HepG2 (cell line): Measurements from ENCODE around the gene KIF22. TPM values are rescaled to one million over a fixed set of nuclear protein-coding genes. Genes with fewer than 3 reads are reported as not detected.

Source experiments
- BCL6 ChIP-seq: IDR thresholded peaks from 2 replicates; pipeline ENCODE4 v1.6.1; 2016; ENCODE audit warnings: missing genetic modification reagents, missing compliant biosample characterization
- CBFB ChIP-seq: sonication (generic); formaldehyde crosslinking; IDR thresholded peaks from 2 replicates; pipeline ENCODE4 v1.4.0; 2020; ENCODE audit warnings: missing genetic modification reagents
- DMAP1 ChIP-seq: IDR thresholded peaks from 2 replicates; pipeline ENCODE4 v1.6.1; 2016
- FOXP1 ChIP-seq, 2 experiments: fragments of 450-650 bp in 1 of 2; IDR thresholded peaks; 2 replicates each; pipeline ENCODE4 v1.6.1; 2017 to 2018; ENCODE audit warnings: antibody characterized with exemption in 1 of 2
- GTF2F1 ChIP-seq: fragments of 150-350 bp; IDR thresholded peaks from 2 replicates; pipeline ENCODE4 v1.6.1; 2014; ENCODE audit warnings: low read length
- RBM39 ChIP-seq: fragments of 200-400 bp; formaldehyde crosslinking; IDR thresholded peaks from one replicate; pipeline ENCODE4 v1.6.1; 2018; ENCODE audit warnings: antibody characterized with exemption, mild to moderate bottlenecking, low read depth, low read length; ENCODE audit not compliant: poor library complexity, severe bottlenecking
- REXO4 ChIP-seq: sonication (generic); formaldehyde crosslinking; IDR thresholded peaks from 2 replicates; pipeline ENCODE4 v1.8.0; 2022; ENCODE audit warnings: missing genetic modification reagents, mild to moderate bottlenecking, borderline replicate concordance
- SUZ12 ChIP-seq: fragments of 150-350 bp; IDR thresholded peaks from 2 replicates; pipeline ENCODE4 v1.6.1; 2014; ENCODE audit warnings: low read depth, low read length
- ZNF329 ChIP-seq: sonication (generic); formaldehyde crosslinking; IDR thresholded peaks from 2 replicates; pipeline ENCODE4 v1.9.0; 2021; ENCODE audit warnings: low read depth, mild to moderate bottlenecking, missing genetic modification reagents
- ZNF747 ChIP-seq: sonication (generic); formaldehyde crosslinking; IDR thresholded peaks from 2 replicates; pipeline ENCODE4 v1.8.1; 2023; ENCODE audit warnings: missing genetic modification reagents, mild to moderate bottlenecking, borderline replicate concordance
- ZNF816 ChIP-seq: sonication (generic); formaldehyde crosslinking; IDR thresholded peaks from 2 replicates; pipeline ENCODE4 v1.8.0; 2022; ENCODE audit warnings: missing genetic modification reagents, mild to moderate bottlenecking, borderline replicate concordance
- polyA plus RNA-seq, 8 experiments: library from polyadenylated mRNA; depleted of rRNA in 3 of 8; stranded (reverse) in 7 of 8; unstranded in 1 of 8; fragments of >200 nt; fragmentation: Illumina TruSeq in 4 of 8; extraction: Trizol in 4 of 8; gene quantifications; 2 replicates each; pipeline versions ENCODE4 v1.2.1 to v1.2.3, GENCODE V29; 2011 to 2016; ENCODE audit warnings: low read depth in 4 of 8, missing spikeins in 1 of 8, mixed read lengths in 1 of 8; ENCODE audit not compliant: insufficient read depth in 1 of 8
- total RNA-seq, 5 experiments: library from RNA; depleted of rRNA; stranded (reverse); fragments of >200 nt; fragmentation: Illumina TruSeq; extraction: Trizol; gene quantifications; 2 replicates each; pipeline ENCODE4 v1.2.3, GENCODE V29; 2016; ENCODE audit warnings: low read depth in 1 of 5
- TF ChIP-seq, protein P1 (sequence below): sonication (generic); formaldehyde crosslinking; IDR thresholded peaks from 2 replicates; pipeline ENCODE4 v1.8.0; 2022; ENCODE audit warnings: low read depth, missing genetic modification reagents
- TF ChIP-seq, protein P2 (sequence below): sonication (generic); formaldehyde crosslinking; IDR thresholded peaks from 2 replicates; pipeline ENCODE4 v1.5.1; 2020; ENCODE audit warnings: missing genetic modification reagents, mild to moderate bottlenecking, borderline replicate concordance
- TF ChIP-seq, protein P3 (sequence below): sonication (generic); formaldehyde crosslinking; IDR thresholded peaks from 2 replicates; pipeline ENCODE4 v1.4.0; 2020; ENCODE audit warnings: mild to moderate bottlenecking, missing genetic modification reagents, borderline replicate concordance
- TF ChIP-seq, protein P4 (sequence below): sonication (generic); formaldehyde crosslinking; IDR thresholded peaks from 2 replicates; pipeline ENCODE4 v1.5.1; 2020; ENCODE audit warnings: mild to moderate bottlenecking, missing genetic modification reagents
- TF ChIP-seq, protein P5 (sequence below): sonication (generic); formaldehyde crosslinking; IDR thresholded peaks from 2 replicates; pipeline ENCODE4 v1.4.0; 2020; ENCODE audit warnings: missing genetic modification reagents
- TF ChIP-seq, protein P6 (sequence below): sonication (generic); formaldehyde crosslinking; IDR thresholded peaks from 2 replicates; pipeline ENCODE4 v1.4.0; 2020; ENCODE audit warnings: missing genetic modification reagents, borderline replicate concordance

The KIF22 gene
- total and polyA plus RNA-seq, 2 of the 13 experiments (the other 11 are each of a cell fraction or from before 2014, with no cell fraction given) = 95.8 to 118 TPM

DNA sequence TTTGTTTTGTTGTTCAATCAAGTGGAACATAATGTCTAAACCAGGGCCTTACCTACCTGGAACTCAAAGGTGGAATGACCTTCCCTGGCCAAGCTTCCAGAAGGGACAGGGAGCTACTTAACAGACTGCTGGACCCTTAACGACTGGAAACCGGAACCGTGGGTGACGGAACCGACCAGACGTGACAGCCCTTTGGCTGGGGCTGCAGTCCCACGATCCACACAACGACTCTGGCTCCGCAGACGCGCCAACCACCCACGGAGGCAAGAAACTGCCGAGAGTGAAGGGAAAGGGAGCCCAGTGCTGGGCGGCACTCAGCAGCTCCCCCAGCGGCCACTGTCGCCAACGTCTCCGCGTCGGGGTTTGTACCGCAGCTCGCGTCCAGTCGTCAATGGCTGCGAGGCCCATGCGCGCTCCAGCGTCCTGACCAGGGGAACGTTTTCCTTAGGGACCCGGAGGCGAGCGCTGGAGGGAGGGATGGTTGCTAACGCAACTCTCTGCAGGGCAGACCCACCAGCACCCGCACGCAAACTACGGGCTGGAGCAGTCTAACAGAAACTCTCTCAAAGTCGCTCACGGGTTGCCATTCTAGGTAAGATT lies 5.5 kb upstream of the KIF22 start (continued):
- TF ChIP-seq CBFB (CRISPR knock-in tag) (peak; percentile 80; the same call in 1 of the 2 replicates), DMAP1 (CRISPR knock-in tag) (peak; percentile 45; the same call in 1 of the 2 replicates), REXO4 (CRISPR knock-in tag) (no peak), FOXP1 (IDR thresholded peaks at IDR 0.05) (no peak), FOXP1 (CRISPR knock-in tag; IDR thresholded peaks at IDR 0.05) (no peak), ZNF329 (CRISPR knock-in tag) (no peak), RBM39 (no peak), GTF2F1 (no peak), ZNF747 (CRISPR knock-in tag) (0 out of 2 replicates have a peak, but pooled peaks have one; percentile 30), SUZ12 (no peak), BCL6 (CRISPR knock-in tag) (peak; percentile 40; the same call in 1 of the 2 replicates), ZNF816 (CRISPR knock-in tag) (no peak)
- TF ChIP-seq, protein P1, sequence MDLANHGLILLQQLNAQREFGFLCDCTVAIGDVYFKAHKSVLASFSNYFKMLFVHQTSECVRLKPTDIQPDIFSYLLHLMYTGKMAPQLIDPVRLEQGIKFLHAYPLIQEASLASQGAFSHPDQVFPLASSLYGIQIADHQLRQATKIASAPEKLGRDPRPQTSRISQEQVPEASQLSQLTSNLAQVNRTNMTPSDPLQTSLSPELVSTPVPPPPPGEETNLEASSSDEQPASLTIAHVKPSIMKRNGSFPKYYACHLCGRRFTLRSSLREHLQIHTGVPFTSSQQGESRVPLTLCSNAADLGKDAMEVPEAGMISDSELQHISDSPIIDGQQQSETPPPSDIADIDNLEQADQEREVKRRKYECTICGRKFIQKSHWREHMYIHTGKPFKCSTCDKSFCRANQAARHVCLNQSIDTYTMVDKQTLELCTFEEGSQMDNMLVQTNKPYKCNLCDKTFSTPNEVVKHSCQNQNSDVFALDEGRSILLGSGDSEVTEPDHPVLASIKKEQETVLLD (CRISPR knock-in tag) = no peak
- TF ChIP-seq, protein P2, sequence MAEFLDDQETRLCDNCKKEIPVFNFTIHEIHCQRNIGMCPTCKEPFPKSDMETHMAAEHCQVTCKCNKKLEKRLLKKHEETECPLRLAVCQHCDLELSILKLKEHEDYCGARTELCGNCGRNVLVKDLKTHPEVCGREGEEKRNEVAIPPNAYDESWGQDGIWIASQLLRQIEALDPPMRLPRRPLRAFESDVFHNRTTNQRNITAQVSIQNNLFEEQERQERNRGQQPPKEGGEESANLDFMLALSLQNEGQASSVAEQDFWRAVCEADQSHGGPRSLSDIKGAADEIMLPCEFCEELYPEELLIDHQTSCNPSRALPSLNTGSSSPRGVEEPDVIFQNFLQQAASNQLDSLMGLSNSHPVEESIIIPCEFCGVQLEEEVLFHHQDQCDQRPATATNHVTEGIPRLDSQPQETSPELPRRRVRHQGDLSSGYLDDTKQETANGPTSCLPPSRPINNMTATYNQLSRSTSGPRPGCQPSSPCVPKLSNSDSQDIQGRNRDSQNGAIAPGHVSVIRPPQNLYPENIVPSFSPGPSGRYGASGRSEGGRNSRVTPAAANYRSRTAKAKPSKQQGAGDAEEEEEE (CRISPR knock-in tag) = no peak
- TF ChIP-seq, protein P3, sequence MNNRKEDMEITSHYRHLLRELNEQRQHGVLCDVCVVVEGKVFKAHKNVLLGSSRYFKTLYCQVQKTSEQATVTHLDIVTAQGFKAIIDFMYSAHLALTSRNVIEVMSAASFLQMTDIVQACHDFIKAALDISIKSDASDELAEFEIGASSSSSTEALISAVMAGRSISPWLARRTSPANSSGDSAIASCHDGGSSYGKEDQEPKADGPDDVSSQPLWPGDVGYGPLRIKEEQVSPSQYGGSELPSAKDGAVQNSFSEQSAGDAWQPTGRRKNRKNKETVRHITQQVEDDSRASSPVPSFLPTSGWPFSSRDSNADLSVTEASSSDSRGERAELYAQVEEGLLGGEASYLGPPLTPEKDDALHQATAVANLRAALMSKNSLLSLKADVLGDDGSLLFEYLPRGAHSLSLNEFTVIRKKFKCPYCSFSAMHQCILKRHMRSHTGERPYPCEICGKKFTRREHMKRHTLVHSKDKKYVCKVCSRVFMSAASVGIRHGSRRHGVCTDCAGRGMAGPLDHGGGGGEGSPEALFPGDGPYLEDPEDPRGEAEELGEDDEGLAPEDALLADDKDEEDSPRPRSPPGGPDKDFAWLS = no peak
- TF ChIP-seq, protein P4, sequence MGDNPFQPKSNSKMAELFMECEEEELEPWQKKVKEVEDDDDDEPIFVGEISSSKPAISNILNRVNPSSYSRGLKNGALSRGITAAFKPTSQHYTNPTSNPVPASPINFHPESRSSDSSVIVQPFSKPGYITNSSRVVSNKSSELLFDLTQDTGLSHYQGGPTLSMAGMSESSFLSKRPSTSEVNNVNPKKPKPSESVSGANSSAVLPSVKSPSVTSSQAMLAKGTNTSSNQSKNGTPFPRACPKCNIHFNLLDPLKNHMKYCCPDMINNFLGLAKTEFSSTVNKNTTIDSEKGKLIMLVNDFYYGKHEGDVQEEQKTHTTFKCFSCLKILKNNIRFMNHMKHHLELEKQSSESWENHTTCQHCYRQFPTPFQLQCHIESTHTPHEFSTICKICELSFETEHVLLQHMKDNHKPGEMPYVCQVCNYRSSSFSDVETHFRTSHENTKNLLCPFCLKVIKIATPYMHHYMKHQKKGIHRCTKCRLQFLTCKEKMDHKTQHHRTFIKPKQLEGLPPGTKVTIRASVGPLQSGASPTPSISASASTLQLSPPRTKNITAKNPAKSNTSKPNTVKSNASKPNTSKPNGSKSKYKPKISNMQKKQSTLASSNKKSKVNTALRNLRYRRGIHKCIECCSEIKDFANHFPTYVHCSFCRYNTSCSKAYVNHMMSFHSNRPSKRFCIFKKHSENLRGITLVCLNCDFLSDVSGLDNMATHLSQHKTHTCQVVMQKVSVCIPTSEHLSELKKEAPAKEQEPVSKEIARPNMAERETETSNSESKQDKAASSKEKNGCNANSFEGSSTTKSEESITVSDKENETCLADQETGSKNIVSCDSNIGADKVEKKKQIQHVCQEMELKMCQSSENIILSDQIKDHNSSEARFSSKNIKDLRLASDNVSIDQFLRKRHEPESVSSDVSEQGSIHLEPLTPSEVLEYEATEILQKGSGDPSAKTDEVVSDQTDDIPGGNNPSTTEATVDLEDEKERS (CRISPR knock-in tag) = peak; percentile 60; the same call in 1 of the 2 replicates
- TF ChIP-seq, protein P5, sequence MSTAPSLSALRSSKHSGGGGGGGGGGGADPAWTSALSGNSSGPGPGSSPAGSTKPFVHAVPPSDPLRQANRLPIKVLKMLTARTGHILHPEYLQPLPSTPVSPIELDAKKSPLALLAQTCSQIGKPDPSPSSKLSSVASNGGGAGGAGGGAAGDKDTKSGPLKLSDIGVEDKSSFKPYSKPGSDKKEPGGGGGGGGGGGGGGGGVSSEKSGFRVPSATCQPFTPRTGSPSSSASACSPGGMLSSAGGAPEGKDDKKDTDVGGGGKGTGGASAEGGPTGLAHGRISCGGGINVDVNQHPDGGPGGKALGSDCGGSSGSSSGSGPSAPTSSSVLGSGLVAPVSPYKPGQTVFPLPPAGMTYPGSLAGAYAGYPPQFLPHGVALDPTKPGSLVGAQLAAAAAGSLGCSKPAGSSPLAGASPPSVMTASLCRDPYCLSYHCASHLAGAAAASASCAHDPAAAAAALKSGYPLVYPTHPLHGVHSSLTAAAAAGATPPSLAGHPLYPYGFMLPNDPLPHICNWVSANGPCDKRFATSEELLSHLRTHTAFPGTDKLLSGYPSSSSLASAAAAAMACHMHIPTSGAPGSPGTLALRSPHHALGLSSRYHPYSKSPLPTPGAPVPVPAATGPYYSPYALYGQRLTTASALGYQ (CRISPR knock-in tag) = no peak
- TF ChIP-seq, protein P6, sequence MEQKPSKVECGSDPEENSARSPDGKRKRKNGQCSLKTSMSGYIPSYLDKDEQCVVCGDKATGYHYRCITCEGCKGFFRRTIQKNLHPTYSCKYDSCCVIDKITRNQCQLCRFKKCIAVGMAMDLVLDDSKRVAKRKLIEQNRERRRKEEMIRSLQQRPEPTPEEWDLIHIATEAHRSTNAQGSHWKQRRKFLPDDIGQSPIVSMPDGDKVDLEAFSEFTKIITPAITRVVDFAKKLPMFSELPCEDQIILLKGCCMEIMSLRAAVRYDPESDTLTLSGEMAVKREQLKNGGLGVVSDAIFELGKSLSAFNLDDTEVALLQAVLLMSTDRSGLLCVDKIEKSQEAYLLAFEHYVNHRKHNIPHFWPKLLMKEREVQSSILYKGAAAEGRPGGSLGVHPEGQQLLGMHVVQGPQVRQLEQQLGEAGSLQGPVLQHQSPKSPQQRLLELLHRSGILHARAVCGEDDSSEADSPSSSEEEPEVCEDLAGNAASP (CRISPR knock-in tag) = peak; percentile 63; the same call in 1 of the 2 replicates
